ENCODE measurements around the gene SUCLG2. TPM values are rescaled to one million over a fixed set of nuclear protein-coding genes. Genes with fewer than 3 reads are reported as not detected.

Gene SUCLG2
- total RNA-seq, 1 donor from 2014 or later = 53.8 TPM

DNA sequence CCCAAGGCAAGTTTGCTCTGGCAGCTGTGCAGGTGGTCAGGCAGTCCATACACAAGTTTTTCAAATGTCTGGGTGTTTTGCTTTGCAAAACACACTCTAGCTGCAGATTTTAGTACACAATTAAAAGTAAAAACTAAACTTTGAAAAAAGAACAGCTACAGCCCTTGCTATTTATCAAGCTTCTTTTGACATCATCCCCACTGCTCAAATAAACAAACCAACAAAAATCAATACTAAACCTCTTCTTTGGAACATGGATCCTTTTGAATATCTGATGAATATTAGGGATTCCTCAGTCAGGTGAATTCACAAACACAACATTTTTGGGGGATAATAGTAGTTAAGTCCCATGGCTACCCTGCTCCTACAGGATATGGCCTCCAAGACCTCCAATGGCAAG is 249.2 kb downstream of the SUCLG2 start:
- no peaks in the 10 kb centered on the region for H3K9me3 ChIP-seq
- no peak for DNase-seq
- intact Hi-C loops (cut with DNase I) = no loop called here

DNA sequence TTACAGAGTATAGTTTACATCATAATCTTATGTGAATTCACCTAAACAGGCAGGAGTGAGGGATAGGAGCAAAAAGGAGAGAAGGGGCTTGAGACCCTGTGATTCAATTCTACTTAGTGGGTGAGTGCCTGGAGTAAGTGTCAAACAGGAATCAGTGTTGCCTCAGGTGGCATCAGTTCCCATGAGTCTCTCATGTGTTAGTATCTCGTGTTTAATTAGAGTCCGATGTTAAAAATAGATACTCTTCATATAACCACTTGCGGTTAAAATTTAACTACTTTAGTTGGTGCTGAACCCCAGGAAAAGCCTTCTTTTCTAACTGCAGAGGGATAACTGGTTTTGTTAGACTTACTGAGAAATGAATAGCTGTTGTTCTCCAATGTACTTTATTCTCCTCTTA is 251.5 kb downstream of the SUCLG2 start:
- Histone ChIP-seq H3K27ac (no peak overlapping the region), H3K4me3 (no peak overlapping the region), H3K9me3 (no peaks in the 10 kb centered on the region), H3K27me3 (no peaks in the 10 kb centered on the region), H3K4me1 (no peaks in the 10 kb centered on the region), H3K36me3 (peaks cover 5% of the 10 kb centered on the region)
- ATAC-seq (no peak), DNase-seq (no peak)
- TF ChIP-seq, protein P1, sequence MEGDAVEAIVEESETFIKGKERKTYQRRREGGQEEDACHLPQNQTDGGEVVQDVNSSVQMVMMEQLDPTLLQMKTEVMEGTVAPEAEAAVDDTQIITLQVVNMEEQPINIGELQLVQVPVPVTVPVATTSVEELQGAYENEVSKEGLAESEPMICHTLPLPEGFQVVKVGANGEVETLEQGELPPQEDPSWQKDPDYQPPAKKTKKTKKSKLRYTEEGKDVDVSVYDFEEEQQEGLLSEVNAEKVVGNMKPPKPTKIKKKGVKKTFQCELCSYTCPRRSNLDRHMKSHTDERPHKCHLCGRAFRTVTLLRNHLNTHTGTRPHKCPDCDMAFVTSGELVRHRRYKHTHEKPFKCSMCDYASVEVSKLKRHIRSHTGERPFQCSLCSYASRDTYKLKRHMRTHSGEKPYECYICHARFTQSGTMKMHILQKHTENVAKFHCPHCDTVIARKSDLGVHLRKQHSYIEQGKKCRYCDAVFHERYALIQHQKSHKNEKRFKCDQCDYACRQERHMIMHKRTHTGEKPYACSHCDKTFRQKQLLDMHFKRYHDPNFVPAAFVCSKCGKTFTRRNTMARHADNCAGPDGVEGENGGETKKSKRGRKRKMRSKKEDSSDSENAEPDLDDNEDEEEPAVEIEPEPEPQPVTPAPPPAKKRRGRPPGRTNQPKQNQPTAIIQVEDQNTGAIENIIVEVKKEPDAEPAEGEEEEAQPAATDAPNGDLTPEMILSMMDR (IDR thresholded peaks at IDR 0.05) = no peak
- intact Hi-C loops (cut with DNase I) = no loop called here

More for the DNA sequence above, 249.2 kb downstream of the SUCLG2 start:
- Histone ChIP-seq H3K27ac (no peak overlapping the region), H3K4me3 (no peak overlapping the region), H3K27me3 (no peaks in the 10 kb centered on the region), H3K36me3 (peaks cover 14% of the 10 kb centered on the region), H3K4me1 (no peaks in the 10 kb centered on the region)
- ATAC-seq = no peak
- TF ChIP-seq, protein P1 (IDR thresholded peaks at IDR 0.05) = no peak

DNA sequence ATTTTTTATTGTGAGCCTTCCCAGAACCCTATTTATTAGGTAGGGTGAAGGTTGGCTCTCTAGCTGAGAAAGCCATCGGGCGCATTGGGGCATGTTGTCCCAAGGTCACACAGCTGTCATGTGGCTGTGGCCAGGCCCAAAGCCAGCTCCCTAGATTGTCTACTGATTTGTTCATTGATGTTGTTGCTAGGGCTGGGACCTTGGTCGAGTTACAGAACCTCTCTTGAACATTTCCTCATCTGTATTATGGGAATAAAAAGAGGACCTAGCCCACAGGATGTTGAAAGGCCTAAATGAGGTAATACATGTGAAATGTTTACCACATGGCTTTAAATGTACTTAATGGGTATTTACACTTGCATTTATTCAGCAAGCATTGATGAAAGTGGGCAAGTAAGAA is 252.5 kb downstream of the SUCLG2 start:
- ATAC-seq = peak; percentile 92

DNA sequence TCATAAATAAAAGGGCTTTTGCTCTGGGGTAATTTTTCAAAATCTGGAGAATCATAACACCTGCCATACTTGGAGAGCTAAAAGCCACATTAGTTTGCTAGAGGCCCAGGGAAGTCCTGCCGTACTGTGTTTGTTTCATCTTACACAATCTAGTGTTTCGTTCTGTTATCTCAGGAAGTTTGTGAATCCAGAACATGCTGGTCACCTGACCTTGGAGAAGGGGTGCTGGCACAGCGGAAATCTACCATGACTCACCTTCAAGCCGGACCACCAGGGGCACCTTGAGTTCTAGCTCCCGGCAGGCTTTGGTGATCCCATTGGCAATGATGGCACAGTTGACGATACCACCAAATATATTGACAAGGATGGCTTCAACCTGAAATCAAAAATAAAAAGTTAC is 253.9 kb downstream of the SUCLG2 start:
- DNase-seq = no peak
- Histone ChIP-seq H3K27me3 (no peaks in the 10 kb centered on the region), H3K27ac (no peak overlapping the region), H3K36me3 (no peaks in the 10 kb centered on the region), H3K9me3 (no peaks in the 10 kb centered on the region), H3K4me3 (no peak overlapping the region), H3K4me1 (no peaks in the 10 kb centered on the region)
- ATAC-seq = no peak
- TF ChIP-seq, protein P1 (IDR thresholded peaks at IDR 0.05) = no peak
- intact Hi-C loops (cut with DNase I) = no loop called here

More for the DNA sequence above, 252.5 kb downstream of the SUCLG2 start:
- Histone ChIP-seq H3K27ac (no peak overlapping the region), H3K27me3 (no peaks in the 10 kb centered on the region), H3K4me1 (no peaks in the 10 kb centered on the region), H3K36me3 (no peaks in the 10 kb centered on the region), H3K4me3 (no peak overlapping the region), H3K9me3 (no peaks in the 10 kb centered on the region)
- TF ChIP-seq, protein P1 (IDR thresholded peaks at IDR 0.05) = no peak
- peak; percentile 74 for DNase-seq
- intact Hi-C loops (cut with DNase I) = no loop called here

DNA sequence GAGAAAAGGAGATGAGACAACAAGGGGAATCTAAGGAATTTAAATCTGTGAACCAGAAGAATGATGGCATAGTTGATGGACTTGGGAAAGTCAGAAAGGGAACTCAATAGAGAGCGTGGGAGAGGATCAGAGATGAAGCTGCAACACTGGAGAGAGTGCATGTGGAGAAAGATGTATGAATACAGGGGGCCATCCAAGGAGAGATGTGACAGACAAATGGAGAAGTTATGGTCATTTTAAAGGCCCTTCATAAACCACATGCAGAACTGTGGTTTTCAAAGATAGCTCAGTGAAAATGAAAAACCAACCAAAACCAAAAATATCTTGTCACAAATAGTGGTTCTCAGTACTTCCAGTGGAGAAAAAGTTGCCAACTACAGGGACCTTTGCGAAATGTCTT is 265.2 kb downstream of the SUCLG2 start:
- DNase-seq (no peak), ATAC-seq (peak; percentile 48)
- H3K27me3 ChIP-seq = no peaks in the 10 kb centered on the region
- no peak overlapping the region for H3K27ac ChIP-seq
- no peaks in the 10 kb centered on the region for H3K36me3 ChIP-seq
- H3K4me1 ChIP-seq = no peaks in the 10 kb centered on the region
- no peaks in the 10 kb centered on the region for H3K9me3 ChIP-seq
- intact Hi-C loops (cut with DNase I) = no loop called here
- TF ChIP-seq, protein P1 (IDR thresholded peaks at IDR 0.05) = no peak
- H3K4me3 ChIP-seq = no peak overlapping the region

DNA sequence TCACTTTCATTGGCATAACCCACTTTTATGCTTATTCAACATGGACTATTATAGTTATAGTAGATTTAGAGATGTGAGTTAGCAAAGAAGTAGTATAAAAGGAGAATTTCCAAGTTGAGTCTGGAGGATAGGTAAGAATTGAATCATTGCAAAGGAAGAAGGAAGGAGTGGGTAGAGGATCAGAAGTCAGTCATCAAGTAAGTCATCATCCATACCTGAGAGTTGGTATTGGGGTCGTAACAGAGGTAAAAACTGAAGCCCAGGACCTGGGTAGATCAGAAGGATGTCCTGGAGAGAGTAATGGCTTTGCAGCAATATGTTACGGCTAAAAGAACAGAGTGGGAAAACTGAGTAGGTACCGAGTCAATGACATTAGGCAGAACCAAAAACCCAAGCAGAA is 265.7 kb downstream of the SUCLG2 start:
- no peak overlapping the region for H3K4me3 ChIP-seq
- no peaks in the 10 kb centered on the region for H3K27me3 ChIP-seq
- H3K9me3 ChIP-seq = no peaks in the 10 kb centered on the region
- intact Hi-C loops (cut with DNase I) = no loop called here
- no peak for DNase-seq
- H3K27ac ChIP-seq = no peak overlapping the region
- no peaks in the 10 kb centered on the region for H3K4me1 ChIP-seq
- TF ChIP-seq, protein P1 (IDR thresholded peaks at IDR 0.05) = no peak
- ATAC-seq = no peak
- no peaks in the 10 kb centered on the region for H3K36me3 ChIP-seq

Measured in upper lobe of right lung (tissue), 1 donor.